Lower lobe of right lung (tissue), 2 donors: Measurements from ENCODE around the gene ALOXE3. TPM values are rescaled to one million over a fixed set of nuclear protein-coding genes. Genes with fewer than 3 reads are reported as not detected.

Experiments used
- ATAC-seq, 2 donors: fragments of 200-7000 bp; cut with Tn5 transposase; one replicate each; pipeline ENCODE4 v1.9.1; 2020 to 2022; ENCODE audit warnings: mild to moderate bottlenecking in 2 of 2, moderate library complexity in 2 of 2
- DNase-seq: peaks from one replicate; pipeline ENCODE4 v3.0.0-alpha.2; 2020
- H3K27ac ChIP-seq: fragments of 200-600 bp; one replicate; pipeline ENCODE4 v1.8.0; 2022
- H3K27me3 ChIP-seq: fragments of 200-600 bp; one replicate; pipeline ENCODE4 v1.8.0; 2022; ENCODE audit warnings: low read depth
- H3K36me3 ChIP-seq: fragments of 200-600 bp; one replicate; pipeline ENCODE4 v1.8.0; 2022; ENCODE audit warnings: mild to moderate bottlenecking
- H3K4me1 ChIP-seq: fragments of 200-600 bp; one replicate; pipeline ENCODE4 v1.8.0; 2022
- H3K4me3 ChIP-seq: fragments of 200-600 bp; one replicate; pipeline ENCODE4 v1.8.0; 2022; ENCODE audit warnings: mild to moderate bottlenecking
- H3K9me3 ChIP-seq: fragments of 200-600 bp; one replicate; pipeline ENCODE4 v1.8.0; 2022
- CTCF ChIP-seq: fragments of 200-600 bp; IDR thresholded peaks from one replicate; pipeline ENCODE4 v1.8.0; 2022; ENCODE audit warnings: antibody characterized with exemption, mild to moderate bottlenecking
- intact Hi-C: fragments of 100-400 bp; cut with DNase I; formaldehyde crosslinking; loops from one replicate; pipeline ENCODE4 v1.11.0; 2022
- total RNA-seq: library from RNA; stranded (reverse); fragmentation: NEBNext Ultra II Directional; extraction: Animal tissue kit (Norgen Biotek cat#: 25700); gene quantifications from one replicate; pipeline ENCODE4 v1.2.1, GENCODE V29; 2021
- donor health status: DM: no; HTN: yes; CAD: no; lungs with severe emphysema.

ALOXE3 gene
- total RNA-seq, 1 donor from 2014 or later, result not detected

- no peak for TF ChIP-seq CTCF
- ATAC-seq (peak; percentile 22 to 28), DNase-seq (peak; percentile 49)
- peak overlapping the region; percentile 93 for H3K4me3 ChIP-seq
- H3K9me3 ChIP-seq, result no peaks in the 10 kb centered on the region
- intact Hi-C loops, result no loop called here
- H3K27ac ChIP-seq, result peak overlapping the region; percentile 99
- H3K27me3 ChIP-seq, result no peaks in the 10 kb centered on the region
- H3K4me1 ChIP-seq, result peaks cover 54% of the 10 kb centered on the region
- peaks cover 26% of the 10 kb centered on the region for H3K36me3 ChIP-seq
Measured at GRCh38 chr17:8162997-8163977, 45.0 kb upstream of the ALOXE3 start.

GRCh38 chr17:8162233-8162996, 44.1 kb upstream of the ALOXE3 start, which contains the start of gene VAMP2:
TSS of gene VAMP2 (minus strand) at chr17:8162948. CDS start at chr17:8162879, 69 bp downstream.
- H3K27ac ChIP-seq, result peak within 1 kb of the TSS; percentile 99
- peak; percentile 89 for DNase-seq

GRCh38 chr17:8161289-8162232, 43.2 kb upstream of the ALOXE3 start:
- intact Hi-C loops, result no loop called here

More at GRCh38 chr17:8162233-8162996, 44.1 kb upstream of the ALOXE3 start, which contains the start of gene VAMP2:
- peak within 1 kb of the TSS; percentile 93 for H3K4me3 ChIP-seq
- no peaks in the 10 kb centered on the region for H3K27me3 ChIP-seq
- H3K9me3 ChIP-seq, result no peaks in the 10 kb centered on the region
- H3K36me3 ChIP-seq, result peaks cover 26% of the 10 kb centered on the region
- ATAC-seq, result peak; percentile 78 to 81
- no peak for TF ChIP-seq CTCF
- peaks cover 62% of the 10 kb centered on the region for H3K4me1 ChIP-seq
- intact Hi-C loops, result no loop called here

GRCh38 chr17:8160741-8161221, 42.5 kb upstream of the ALOXE3 start:
- no peak for ATAC-seq
- Histone ChIP-seq H3K27ac (peak overlapping the region; percentile 99), H3K36me3 (peaks cover 26% of the 10 kb centered on the region), H3K4me1 (peaks cover 69% of the 10 kb centered on the region), H3K4me3 (no peak overlapping the region), H3K9me3 (no peaks in the 10 kb centered on the region), H3K27me3 (no peaks in the 10 kb centered on the region)
- no peak for TF ChIP-seq CTCF
- DNase-seq, result peak; percentile 27
- intact Hi-C loops, result no loop called here

More at GRCh38 chr17:8161289-8162232, 43.2 kb upstream of the ALOXE3 start:
- Histone ChIP-seq H3K36me3 (peaks cover 26% of the 10 kb centered on the region), H3K27ac (peak overlapping the region; percentile 99), H3K27me3 (no peaks in the 10 kb centered on the region), H3K4me3 (peak overlapping the region; percentile 93), H3K4me1 (peaks cover 69% of the 10 kb centered on the region), H3K9me3 (no peaks in the 10 kb centered on the region)
- DNase-seq, result peak; percentile 46
- no peak for ATAC-seq
- TF ChIP-seq CTCF, result no peak
